Right hindlimb (tissue), 1 donor: ENCODE measurements around the gene DDX23.
A peak's percentile ranks its signal among the peaks of the same experiment; 100 is the strongest.

Source experiments
- DNase-seq: peaks from one replicate; pipeline ENCODE4 v3.0.0-alpha.2; 2018

DDX23 gene

GRCh38 chr12:48794870-48795269 is 57.1 kb downstream of the DDX23 start:
- no peak for DNase-seq

GRCh38 chr12:48793696-48794095 is 58.3 kb downstream of the DDX23 start:
- DNase-seq, result no peak

GRCh38 chr12:48789858-48790326 is 62.1 kb downstream of the DDX23 start:
- DNase-seq, result no peak

- DNase-seq, result peak; percentile 89
These were observed 62.8 kb downstream of the DDX23 start, which contains the start of gene ADCY6 for GRCh38 chr12:48788854-48789775. ADCY6 (minus strand) TSS chr12:48789089; CDS start chr12:48783434, 5,655 bp downstream.

GRCh38 chr12:48788524-48788853 is 63.5 kb downstream of the DDX23 start:
- peak; percentile 39 for DNase-seq

- no peak for DNase-seq
These were observed 64.0 kb downstream of the DDX23 start for GRCh38 chr12:48787791-48788523.

GRCh38 chr12:48786591-48787544 is 65.1 kb downstream of the DDX23 start:
- DNase-seq, result no peak

GRCh38 chr12:48783432-48783831 is 68.5 kb downstream of the DDX23 start:
- DNase-seq, result no peak

GRCh38 chr12:48782457-48783395 is 69.2 kb downstream of the DDX23 start:
- no peak for DNase-seq

GRCh38 chr12:48781750-48782456 is 70.1 kb downstream of the DDX23 start:
- no peak for DNase-seq

- no peak for DNase-seq
These were observed 71.5 kb downstream of the DDX23 start for GRCh38 chr12:48780381-48781025.

GRCh38 chr12:48779869-48780268 is 72.1 kb downstream of the DDX23 start:
- peak; percentile 48 for DNase-seq
